HEK293 (cell line): Measurements from ENCODE around the gene RHOT2.

Experiments
- CTCF ChIA-PET: fragments of 350-600 bp; formaldehyde crosslinking; extraction: SDS; loops from one replicate; lab custom pipeline; 2021; ENCODE audit warnings: antibody characterized with exemption; lab: Yijun Ruan, JAX
- POLR2A ChIA-PET: fragments of 300-600 bp; formaldehyde crosslinking; extraction: SDS; loops from one replicate; lab custom pipeline; 2020; ENCODE audit warnings: antibody characterized with exemption, inconsistent platforms; lab: Yijun Ruan, JAX
- H3K27ac ChIP-seq: fragments of 200-500 bp; sonication (Bioruptor generic); 2 replicates; pipeline ENCODE4 v1.5.1; 2014; ENCODE audit warnings: low read depth, low read length, control low read depth, inconsistent platforms; ENCODE audit errors: extremely low read depth
- H3K36me3 ChIP-seq, 2 experiments: fragments of 200-500 bp in 1 of 2; sonication (Bioruptor generic) in 1 of 2; 1 replicate in 1 of 2; 2 replicates in 1 of 2; pipeline ENCODE4 v1.5.1; 2014 to 2017; ENCODE audit warnings: inconsistent platforms in 2 of 2, low read length in 2 of 2; ENCODE audit not compliant: control insufficient read depth in 2 of 2, insufficient read depth in 1 of 2
- H3K4me1 ChIP-seq: fragments of 200-500 bp; sonication (Bioruptor generic); 2 replicates; pipeline ENCODE4 v1.5.1; 2014; ENCODE audit warnings: mild to moderate bottlenecking, low read length, inconsistent platforms; ENCODE audit not compliant: control insufficient read depth, insufficient read depth
- H3K4me3 ChIP-seq: 2 replicates; pipeline ENCODE4 v1.5.1; 2011; ENCODE audit warnings: low read depth, mild to moderate bottlenecking, control low read depth, low read length, moderate library complexity
- H3K9me3 ChIP-seq: fragments of 200-500 bp; sonication (Bioruptor generic); 2 replicates; pipeline ENCODE4 v1.5.1; 2014; ENCODE audit warnings: low read depth, low read length, inconsistent platforms; ENCODE audit not compliant: control insufficient read depth, insufficient read depth
- BCL11A ChIP-seq: fragments of 450-650 bp; formaldehyde crosslinking; IDR thresholded peaks from 2 replicates; pipeline ENCODE4 v1.5.1; 2016; ENCODE audit warnings: low read depth, missing biosample characterization, missing genetic modification characterization
- GLIS1 ChIP-seq: fragments of 450-650 bp; formaldehyde crosslinking; IDR thresholded peaks from 2 replicates; pipeline ENCODE4 v1.5.1; 2016; ENCODE audit warnings: missing biosample characterization, missing genetic modification characterization
- HOXC10 ChIP-seq: sonication (generic); formaldehyde crosslinking; IDR thresholded peaks from 2 replicates; pipeline ENCODE4 v1.8.1; 2023; ENCODE audit warnings: mild to moderate bottlenecking, missing genetic modification reagents
- IKZF3 ChIP-seq: fragments of 450-650 bp; IDR thresholded peaks from 2 replicates; pipeline ENCODE4 v1.5.0; 2018; ENCODE audit warnings: missing biosample characterization, mild to moderate bottlenecking, missing genetic modification characterization, moderate library complexity
- KLF1 ChIP-seq: fragments of 450-650 bp; formaldehyde crosslinking; IDR thresholded peaks from 2 replicates; pipeline ENCODE4 v1.5.1; 2016; ENCODE audit warnings: missing biosample characterization, missing genetic modification characterization
- KLF16 ChIP-seq: fragments of 450-650 bp; formaldehyde crosslinking; IDR thresholded peaks from 2 replicates; pipeline ENCODE4 v1.5.1; 2017; ENCODE audit warnings: missing biosample characterization, missing genetic modification characterization
- REPIN1 ChIP-seq: fragments of 450-650 bp; formaldehyde crosslinking; IDR thresholded peaks from 2 replicates; pipeline ENCODE4 v1.5.1; 2017; ENCODE audit warnings: missing biosample characterization, missing genetic modification characterization, low read depth
- ZFP37 ChIP-seq: fragments of 450-650 bp; formaldehyde crosslinking; IDR thresholded peaks from 2 replicates; pipeline ENCODE4 v1.5.1; 2016; ENCODE audit warnings: missing biosample characterization, missing genetic modification characterization
- ZNF155 ChIP-seq: fragments of 450-650 bp; formaldehyde crosslinking; IDR thresholded peaks from 2 replicates; pipeline ENCODE4 v1.5.1; 2016; ENCODE audit warnings: missing biosample characterization, missing genetic modification characterization
- ZNF2 ChIP-seq: fragments of 450-650 bp; formaldehyde crosslinking; IDR thresholded peaks from 2 replicates; pipeline ENCODE4 v1.5.1; 2016; ENCODE audit warnings: missing biosample characterization, missing genetic modification characterization
- ZNF214 ChIP-seq: fragments of 450-650 bp; formaldehyde crosslinking; IDR thresholded peaks from 2 replicates; pipeline ENCODE4 v1.5.1; 2017; ENCODE audit warnings: missing biosample characterization, mild to moderate bottlenecking, missing genetic modification characterization, borderline replicate concordance
- ZNF24 ChIP-seq: fragments of 450-650 bp; formaldehyde crosslinking; IDR thresholded peaks from 2 replicates; pipeline ENCODE4 v1.5.1; 2016; ENCODE audit warnings: missing biosample characterization, missing genetic modification characterization
- ZNF248 ChIP-seq: fragments of 450-650 bp; formaldehyde crosslinking; IDR thresholded peaks from 2 replicates; pipeline ENCODE4 v1.5.1; 2017; ENCODE audit warnings: missing biosample characterization, missing genetic modification characterization
- ZNF302 ChIP-seq: fragments of 450-650 bp; formaldehyde crosslinking; IDR thresholded peaks from 2 replicates; pipeline ENCODE4 v1.5.1; 2016; ENCODE audit warnings: missing biosample characterization, missing genetic modification characterization, low read depth
- ZNF341 ChIP-seq: fragments of 450-650 bp; formaldehyde crosslinking; IDR thresholded peaks from 2 replicates; pipeline ENCODE4; 2016; ENCODE audit warnings: low read depth, missing biosample characterization, missing genetic modification characterization
- ZNF366 ChIP-seq: fragments of 450-650 bp; formaldehyde crosslinking; conservative IDR thresholded peaks from 2 replicates; pipeline ENCODE4 v1.5.1; 2016; ENCODE audit warnings: missing biosample characterization, missing genetic modification characterization
- ZNF776 ChIP-seq: fragments of 450-650 bp; formaldehyde crosslinking; IDR thresholded peaks from 2 replicates; pipeline ENCODE4 v1.5.0; 2017; ENCODE audit warnings: missing biosample characterization, missing genetic modification characterization, borderline replicate concordance
- ZNF791 ChIP-seq: fragments of 450-650 bp; formaldehyde crosslinking; IDR thresholded peaks from 2 replicates; pipeline ENCODE4 v1.5.1; 2016; ENCODE audit warnings: missing biosample characterization, missing genetic modification characterization
- TF ChIP-seq, protein P1 (sequence below): fragments of 450-650 bp; formaldehyde crosslinking; IDR thresholded peaks from 2 replicates; pipeline ENCODE4 v1.5.1; 2016; ENCODE audit warnings: missing biosample characterization, missing genetic modification characterization
- TF ChIP-seq, protein P2 (sequence below): fragments of 450-650 bp; formaldehyde crosslinking; IDR thresholded peaks from 2 replicates; pipeline ENCODE4 v1.5.1; 2016; ENCODE audit warnings: missing biosample characterization, missing genetic modification characterization
- TF ChIP-seq, protein P3 (sequence below): fragments of 450-650 bp; IDR thresholded peaks from 2 replicates; pipeline ENCODE4 v1.5.1; 2018; ENCODE audit warnings: missing biosample characterization, mild to moderate bottlenecking, missing genetic modification characterization
- TF ChIP-seq, protein P4 (sequence below): fragments of 450-650 bp; formaldehyde crosslinking; IDR thresholded peaks from 2 replicates; pipeline ENCODE4 v1.5.1; 2016; ENCODE audit warnings: missing biosample characterization, missing genetic modification characterization
- TF ChIP-seq, protein P5 (sequence below): fragments of 450-650 bp; formaldehyde crosslinking; IDR thresholded peaks from 2 replicates; pipeline ENCODE4 v1.5.1; 2017; ENCODE audit warnings: missing biosample characterization, missing genetic modification characterization

The RHOT2 gene

DNA sequence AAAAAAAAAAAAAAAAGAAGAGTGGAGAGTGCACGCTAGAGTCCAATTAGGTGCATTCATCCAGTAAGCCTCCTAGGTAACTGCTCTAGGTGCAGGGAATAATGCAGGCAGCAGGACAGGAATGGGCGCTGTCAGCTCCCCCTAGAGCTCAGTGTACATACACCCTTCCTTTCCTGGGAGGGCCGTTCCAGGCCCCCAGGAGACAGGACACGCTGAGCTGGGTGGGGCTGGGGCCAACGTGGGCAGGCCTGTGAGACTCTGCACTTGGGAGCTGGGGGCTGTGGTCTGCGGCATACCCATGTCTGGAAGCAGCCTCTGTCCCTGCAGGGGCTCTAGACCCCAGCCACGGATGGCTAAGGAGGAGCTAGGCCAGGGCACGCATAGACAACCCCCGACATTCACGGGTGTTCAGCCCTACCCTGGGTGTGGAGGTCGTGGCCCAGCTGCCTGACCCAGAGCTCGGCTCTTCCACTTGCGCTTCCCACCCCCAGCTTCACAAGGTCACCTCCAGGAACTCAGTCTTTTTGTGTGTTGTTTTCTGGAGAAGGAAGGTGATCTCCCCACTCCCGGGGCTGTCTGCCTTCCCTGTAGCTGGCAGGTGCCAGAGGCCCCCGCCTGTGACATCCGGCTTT lies 52.0 kb downstream of the RHOT2 start (continued):
- TF ChIP-seq ZNF776 (tag by site-specific recombination) (no peak), GLIS1 (tag by site-specific recombination) (peak; percentile 75), IKZF3 (tag by site-specific recombination) (peak; percentile 70; the same call in 1 of the 2 replicates), ZNF248 (tag by site-specific recombination) (no peak), HOXC10 (CRISPR knock-in tag) (no peak), REPIN1 (tag by site-specific recombination) (no peak), ZNF302 (tag by site-specific recombination) (no peak), ZNF791 (tag by site-specific recombination) (no peak), ZNF341 (tag by site-specific recombination) (peak; percentile 97), KLF1 (peak; percentile 42)
- TF ChIP-seq, protein P1, sequence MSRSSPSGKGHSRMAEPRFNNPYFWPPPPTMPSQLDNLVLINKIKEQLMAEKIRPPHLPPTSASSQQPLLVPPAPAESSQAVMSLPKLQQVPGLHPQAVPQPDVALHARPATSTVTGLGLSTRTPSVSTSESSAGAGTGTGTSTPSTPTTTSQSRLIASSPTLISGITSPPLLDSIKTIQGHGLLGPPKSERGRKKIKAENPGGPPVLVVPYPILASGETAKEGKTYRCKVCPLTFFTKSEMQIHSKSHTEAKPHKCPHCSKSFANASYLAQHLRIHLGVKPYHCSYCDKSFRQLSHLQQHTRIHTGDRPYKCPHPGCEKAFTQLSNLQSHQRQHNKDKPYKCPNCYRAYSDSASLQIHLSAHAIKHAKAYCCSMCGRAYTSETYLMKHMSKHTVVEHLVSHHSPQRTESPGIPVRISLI (tag by site-specific recombination): peak; percentile 94; the same call in 1 of the 2 replicates
- TF ChIP-seq, protein P2, sequence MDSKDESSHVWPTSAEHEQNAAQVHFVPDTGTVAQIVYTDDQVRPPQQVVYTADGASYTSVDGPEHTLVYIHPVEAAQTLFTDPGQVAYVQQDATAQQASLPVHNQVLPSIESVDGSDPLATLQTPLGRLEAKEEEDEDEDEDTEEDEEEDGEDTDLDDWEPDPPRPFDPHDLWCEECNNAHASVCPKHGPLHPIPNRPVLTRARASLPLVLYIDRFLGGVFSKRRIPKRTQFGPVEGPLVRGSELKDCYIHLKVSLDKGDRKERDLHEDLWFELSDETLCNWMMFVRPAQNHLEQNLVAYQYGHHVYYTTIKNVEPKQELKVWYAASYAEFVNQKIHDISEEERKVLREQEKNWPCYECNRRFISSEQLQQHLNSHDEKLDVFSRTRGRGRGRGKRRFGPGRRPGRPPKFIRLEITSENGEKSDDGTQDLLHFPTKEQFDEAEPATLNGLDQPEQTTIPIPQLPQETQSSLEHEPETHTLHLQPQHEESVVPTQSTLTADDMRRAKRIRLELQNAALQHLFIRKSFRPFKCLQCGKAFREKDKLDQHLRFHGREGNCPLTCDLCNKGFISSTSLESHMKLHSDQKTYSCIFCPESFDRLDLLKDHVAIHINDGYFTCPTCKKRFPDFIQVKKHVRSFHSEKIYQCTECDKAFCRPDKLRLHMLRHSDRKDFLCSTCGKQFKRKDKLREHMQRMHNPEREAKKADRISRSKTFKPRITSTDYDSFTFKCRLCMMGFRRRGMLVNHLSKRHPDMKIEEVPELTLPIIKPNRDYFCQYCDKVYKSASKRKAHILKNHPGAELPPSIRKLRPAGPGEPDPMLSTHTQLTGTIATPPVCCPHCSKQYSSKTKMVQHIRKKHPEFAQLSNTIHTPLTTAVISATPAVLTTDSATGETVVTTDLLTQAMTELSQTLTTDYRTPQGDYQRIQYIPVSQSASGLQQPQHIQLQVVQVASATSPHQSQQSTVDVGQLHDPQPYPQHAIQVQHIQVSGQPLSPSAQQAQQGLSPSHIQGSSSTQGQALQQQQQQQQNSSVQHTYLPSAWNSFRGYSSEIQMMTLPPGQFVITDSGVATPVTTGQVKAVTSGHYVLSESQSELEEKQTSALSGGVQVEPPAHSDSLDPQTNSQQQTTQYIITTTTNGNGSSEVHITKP (tag by site-specific recombination): peak; percentile 96
- TF ChIP-seq, protein P3, sequence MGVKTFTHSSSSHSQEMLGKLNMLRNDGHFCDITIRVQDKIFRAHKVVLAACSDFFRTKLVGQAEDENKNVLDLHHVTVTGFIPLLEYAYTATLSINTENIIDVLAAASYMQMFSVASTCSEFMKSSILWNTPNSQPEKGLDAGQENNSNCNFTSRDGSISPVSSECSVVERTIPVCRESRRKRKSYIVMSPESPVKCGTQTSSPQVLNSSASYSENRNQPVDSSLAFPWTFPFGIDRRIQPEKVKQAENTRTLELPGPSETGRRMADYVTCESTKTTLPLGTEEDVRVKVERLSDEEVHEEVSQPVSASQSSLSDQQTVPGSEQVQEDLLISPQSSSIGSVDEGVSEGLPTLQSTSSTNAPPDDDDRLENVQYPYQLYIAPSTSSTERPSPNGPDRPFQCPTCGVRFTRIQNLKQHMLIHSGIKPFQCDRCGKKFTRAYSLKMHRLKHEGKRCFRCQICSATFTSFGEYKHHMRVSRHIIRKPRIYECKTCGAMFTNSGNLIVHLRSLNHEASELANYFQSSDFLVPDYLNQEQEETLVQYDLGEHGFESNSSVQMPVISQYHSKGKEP (tag by site-specific recombination): peak; percentile 80
- TF ChIP-seq, all 188 proteins: peak for 11

DNA sequence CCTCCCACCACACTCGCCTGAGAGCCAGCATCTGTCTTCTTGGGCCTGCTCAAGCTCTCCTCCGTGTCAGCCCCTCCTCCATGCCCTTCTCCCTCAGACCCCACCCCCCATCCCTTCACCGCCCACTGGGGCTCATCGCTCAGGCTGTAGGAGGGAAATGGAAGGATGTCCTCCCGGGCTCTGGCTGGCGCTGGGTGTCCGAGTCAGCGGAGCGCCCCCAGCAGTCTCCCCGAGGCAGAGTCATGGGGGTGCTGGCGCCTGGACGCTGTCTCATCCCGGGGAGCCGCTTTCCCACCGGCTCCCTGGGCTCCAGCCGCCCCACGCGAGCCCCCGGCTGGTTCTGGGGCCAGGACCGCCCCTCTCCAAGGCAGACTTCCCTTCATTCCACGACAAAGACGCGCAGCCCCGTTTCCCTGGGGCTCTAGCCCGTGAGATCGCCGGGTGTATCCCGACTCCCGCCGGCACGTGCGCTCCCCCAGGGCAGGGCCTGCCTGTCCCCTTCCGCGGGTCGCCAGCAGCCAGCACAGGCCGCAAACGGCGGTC lies 52.6 kb downstream of the RHOT2 start:
- Histone ChIP-seq H3K36me3 (peaks cover 0 to 12% of the 10 kb centered on the region in 2 experiments; a peak in 1 of 3 replicates), H3K4me3 (peak overlapping the region; percentile 66), H3K27ac (peak overlapping the region; percentile 94), H3K9me3 (no peaks in the 10 kb centered on the region), H3K4me1 (peaks cover 7% of the 10 kb centered on the region)
- ChIA-PET POLR2A (interaction anchor here (0.5 to 2.8 kb wide), 24 partner anchors 8 to 1330 kb away, joined by 3 to 25 read pairs (median 6); partner anchors contain the start of genes CHTF18, CIAO3, GNG13 and JPT2), CTCF (interaction anchor here (0.6 to 5.7 kb wide), 10 partner anchors 10 to 376 kb away, joined by 3 to 34 read pairs (median 4); partner anchors contain the start of genes CHTF18, CIAO3, GNG13 and RPUSD1)
- TF ChIP-seq ZNF2 (tag by site-specific recombination) (0 out of 2 replicates have a peak, but pooled peaks have one; percentile 49), BCL11A (tag by site-specific recombination) (peak; percentile 48; the same call in 1 of the 2 replicates), ZFP37 (peak; percentile 70; the same call in 1 of the 2 replicates), ZNF214 (tag by site-specific recombination) (no peak), ZNF155 (tag by site-specific recombination) (no peak), ZNF366 (tag by site-specific recombination) (peak; percentile 80), ZNF24 (peak; percentile 30; the same call in 1 of the 2 replicates), KLF16 (tag by site-specific recombination) (peak; percentile 39; the same call in 1 of the 2 replicates)
- TF ChIP-seq, protein P4, sequence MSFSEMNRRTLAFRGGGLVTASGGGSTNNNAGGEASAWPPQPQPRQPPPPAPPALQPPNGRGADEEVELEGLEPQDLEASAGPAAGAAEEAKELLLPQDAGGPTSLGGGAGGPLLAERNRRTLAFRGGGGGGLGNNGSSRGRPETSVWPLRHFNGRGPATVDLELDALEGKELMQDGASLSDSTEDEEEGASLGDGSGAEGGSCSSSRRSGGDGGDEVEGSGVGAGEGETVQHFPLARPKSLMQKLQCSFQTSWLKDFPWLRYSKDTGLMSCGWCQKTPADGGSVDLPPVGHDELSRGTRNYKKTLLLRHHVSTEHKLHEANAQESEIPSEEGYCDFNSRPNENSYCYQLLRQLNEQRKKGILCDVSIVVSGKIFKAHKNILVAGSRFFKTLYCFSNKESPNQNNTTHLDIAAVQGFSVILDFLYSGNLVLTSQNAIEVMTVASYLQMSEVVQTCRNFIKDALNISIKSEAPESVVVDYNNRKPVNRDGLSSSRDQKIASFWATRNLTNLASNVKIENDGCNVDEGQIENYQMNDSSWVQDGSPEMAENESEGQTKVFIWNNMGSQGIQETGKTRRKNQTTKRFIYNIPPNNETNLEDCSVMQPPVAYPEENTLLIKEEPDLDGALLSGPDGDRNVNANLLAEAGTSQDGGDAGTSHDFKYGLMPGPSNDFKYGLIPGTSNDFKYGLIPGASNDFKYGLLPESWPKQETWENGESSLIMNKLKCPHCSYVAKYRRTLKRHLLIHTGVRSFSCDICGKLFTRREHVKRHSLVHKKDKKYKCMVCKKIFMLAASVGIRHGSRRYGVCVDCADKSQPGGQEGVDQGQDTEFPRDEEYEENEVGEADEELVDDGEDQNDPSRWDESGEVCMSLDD (tag by site-specific recombination): peak; percentile 74
- TF ChIP-seq, protein P5, sequence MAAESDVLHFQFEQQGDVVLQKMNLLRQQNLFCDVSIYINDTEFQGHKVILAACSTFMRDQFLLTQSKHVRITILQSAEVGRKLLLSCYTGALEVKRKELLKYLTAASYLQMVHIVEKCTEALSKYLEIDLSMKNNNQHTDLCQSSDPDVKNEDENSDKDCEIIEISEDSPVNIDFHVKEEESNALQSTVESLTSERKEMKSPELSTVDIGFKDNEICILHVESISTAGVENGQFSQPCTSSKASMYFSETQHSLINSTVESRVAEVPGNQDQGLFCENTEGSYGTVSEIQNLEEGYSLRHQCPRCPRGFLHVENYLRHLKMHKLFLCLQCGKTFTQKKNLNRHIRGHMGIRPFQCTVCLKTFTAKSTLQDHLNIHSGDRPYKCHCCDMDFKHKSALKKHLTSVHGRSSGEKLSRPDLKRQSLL (tag by site-specific recombination): peak; percentile 69
